ENCODE data around the gene TMEM167B.
"Not testable (repeated sequence)": the region's sequence is repeated elsewhere in the genome, so short reads cannot be mapped to it uniquely, and the experiment has no call there.

The TMEM167B gene

DNA sequence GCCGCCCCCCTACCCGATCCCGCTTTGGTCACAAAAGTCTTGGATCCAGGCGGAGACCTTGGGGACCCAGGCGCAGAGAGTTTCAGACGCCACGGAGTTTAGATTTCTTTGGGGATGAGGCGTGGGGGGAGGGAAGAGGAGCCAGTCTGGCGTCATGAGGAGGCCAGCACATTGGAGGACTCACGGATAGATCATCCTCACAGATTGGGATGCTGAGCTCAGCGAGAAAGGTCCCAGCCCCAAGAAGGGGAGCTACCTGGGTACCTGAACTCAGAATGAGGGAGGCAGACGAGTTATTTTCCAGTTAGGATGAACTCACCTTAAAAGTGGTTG is 23.7 kb downstream of the TMEM167B start:
- no peak for DNase-seq

DNA sequence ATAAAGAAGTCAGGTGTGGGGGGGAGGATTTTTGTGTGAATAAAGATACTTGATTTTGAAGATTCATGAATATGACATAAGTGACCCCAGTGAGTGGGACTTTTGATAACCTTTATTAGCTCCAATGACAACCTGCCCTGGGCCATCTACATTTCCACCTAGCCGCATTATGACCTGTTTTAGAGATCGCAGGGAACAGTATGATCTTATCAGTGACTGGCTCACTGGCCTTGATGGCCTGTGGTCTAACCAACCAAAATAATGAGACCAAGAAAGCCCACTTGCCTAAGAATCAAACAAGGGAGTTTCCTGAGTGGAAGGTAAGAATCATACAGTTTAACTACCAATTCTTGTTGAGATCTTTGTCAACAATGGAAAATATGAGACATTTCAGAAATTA is 25.1 kb downstream of the TMEM167B start:
- no peak for DNase-seq

DNA sequence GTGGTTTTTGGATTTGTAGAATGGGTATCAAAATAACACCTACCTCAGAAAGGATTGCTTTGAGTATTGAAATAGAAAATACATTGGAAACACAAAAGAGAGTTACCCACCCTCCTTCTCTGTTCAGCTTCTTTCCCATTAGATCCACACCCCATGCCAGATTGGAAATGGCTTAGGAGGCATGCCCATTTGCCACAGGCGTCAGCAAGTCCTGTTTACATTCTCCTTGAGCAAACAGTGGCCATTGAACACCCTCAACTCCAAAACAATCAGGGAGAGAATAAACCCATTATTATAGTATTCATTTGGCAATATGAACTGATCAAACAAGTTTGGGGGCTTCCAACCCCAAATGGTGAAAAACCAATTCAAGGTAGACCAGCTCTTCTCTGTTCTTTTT is 25.7 kb downstream of the TMEM167B start:
- DNase-seq = no peak

DNA sequence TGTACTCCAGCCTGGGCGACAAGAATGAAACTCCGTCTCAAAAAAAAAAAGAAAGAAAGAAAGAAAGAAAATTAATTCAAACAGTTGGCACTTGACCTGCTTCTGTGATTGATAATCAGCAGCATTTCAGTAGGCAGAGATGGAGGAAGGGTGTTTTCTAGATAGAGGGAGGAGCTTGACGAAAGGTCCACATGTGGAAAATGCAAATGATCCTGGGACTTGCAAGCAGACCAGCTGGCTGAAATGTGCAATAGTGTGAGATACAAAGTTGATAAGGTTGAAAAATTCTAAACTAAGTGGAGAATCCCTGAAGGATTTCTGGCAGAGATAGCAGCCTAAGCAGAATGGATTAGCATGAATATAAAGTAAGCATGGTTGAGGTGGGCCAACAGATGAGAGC is 27.5 kb downstream of the TMEM167B start:
- no peak for DNase-seq

DNA sequence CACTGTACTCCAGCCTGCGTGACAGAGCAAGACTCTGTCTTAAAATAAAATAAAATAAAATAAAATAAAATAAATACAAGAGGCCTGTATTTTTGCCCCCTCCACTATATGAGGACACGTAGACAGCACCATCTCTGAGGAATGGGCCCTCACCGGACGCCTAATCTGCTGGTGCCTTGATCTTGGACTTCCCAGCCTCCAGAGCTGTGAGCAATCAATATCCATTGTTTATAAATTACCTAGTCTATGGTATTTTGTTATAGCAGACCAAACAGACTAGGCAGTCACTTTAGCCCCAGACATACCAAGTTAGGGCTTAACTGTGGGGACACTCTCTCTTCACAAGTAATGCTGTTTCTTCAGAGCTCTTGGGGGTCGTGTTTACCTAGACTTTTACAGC is 29.8 kb downstream of the TMEM167B start:
- DNase-seq = no peak

DNA sequence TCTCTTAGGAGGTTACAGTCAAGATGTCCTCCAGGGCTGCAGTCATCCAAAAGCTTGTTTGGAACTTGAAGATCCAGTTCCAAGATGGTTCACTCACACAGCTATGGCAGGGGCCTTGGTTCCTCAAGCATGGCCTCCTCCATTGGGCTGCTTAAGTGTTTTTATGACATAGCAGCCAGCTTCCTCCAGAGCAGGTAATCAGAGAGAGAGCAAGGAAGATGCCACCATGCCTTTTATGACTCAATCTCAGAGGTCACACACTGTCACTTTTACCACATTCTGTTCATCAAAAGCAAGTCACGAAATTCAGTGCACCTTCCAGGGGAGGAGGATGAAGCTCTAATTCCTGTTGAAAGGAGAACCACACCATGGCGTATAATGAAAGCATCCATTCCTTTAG is 40.5 kb downstream of the TMEM167B start:
- no peak for DNase-seq

DNA sequence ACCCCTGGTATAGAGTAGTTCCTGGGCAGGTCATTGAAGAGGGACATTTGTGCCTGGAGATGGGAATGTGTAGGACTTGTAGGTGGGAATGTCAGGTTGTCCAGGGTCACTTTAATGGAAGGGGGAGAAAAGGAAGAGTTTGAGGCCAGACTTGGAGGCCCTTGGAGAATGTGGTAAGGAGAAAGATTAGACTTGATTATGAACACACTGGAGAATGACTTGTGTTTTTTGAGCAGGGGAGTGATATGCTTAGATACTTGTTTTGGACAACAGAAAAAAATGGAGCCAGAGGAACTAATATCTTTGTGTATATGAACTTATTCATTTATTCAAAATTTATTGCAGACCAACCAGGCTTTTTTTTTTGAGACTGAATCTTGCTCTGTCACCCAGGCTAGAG is 41.2 kb downstream of the TMEM167B start:
- DNase-seq = no peak

DNA sequence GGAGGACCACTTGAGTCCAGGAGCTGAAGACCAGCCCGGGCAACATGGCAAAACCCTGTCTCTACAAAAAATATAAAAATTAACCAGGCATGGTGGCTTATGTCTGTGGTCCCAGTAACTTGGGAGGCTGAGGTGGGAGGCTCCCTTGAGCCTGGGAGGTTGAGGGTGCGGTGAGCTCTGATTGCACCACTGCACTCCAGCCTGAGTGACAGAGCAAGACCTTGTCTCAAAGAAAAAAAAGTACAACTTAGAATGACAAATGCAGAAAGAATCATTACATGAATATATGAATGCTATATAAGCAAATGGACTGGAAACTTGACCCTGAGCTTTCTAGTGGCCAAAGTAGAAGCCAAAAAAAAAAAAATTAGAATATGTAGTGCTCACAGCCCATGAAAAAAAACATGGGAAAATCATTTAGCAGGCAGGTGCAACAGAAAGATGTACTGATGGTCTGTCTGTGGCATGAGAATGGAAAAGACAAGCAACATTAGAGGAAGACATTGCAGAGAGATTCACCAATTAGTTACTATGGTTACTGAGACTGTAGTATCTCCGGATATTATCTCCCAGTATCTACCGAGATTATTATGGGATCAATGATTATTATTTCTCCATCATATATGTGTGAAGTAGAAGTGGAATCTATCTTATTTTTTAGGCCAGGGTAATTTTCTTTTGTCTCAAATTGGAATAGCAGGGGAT is 42.6 kb downstream of the TMEM167B start:
- no peak for DNase-seq

DNA sequence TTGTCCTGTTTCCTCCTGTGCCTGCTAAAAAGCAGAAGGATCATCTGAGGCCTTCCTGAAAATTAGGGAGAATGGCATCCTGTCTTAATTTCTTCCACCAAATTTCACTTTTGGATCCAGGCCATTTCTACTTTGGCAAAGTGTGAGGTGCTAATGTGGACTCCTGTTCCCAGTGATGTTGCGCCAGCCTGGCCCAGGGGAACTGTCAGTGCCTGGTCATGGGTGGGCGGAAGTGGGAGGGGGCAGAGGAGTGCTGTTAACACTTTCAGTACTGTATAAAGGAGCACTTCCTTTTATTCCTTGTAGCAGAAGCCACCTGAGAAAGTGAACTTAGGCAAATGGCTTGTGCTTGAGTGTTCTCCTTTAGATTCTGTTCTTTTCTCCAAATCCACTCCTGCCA is 43.3 kb downstream of the TMEM167B start:
- DNase-seq = peak; percentile 52 to 71 (median 66)

DNA sequence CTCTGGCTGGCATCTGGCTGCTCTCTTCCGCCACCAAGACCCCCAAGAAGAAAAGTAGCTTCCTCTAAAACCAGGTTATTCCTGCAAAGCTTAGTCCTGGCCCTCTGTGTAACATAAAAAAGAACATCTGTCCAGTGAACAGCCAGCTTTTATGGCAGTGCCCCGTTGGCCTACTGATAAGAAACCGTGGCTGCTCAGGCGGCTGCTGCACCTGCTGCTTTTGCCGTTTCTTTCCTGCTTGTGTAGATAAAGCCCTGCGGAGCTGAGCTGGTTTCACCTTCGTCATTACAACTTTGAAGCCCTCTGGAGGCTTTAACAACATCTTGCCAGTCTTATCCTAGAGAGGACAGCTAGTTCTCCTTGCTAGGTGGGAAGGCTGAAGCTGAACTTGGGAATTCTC is 43.9 kb downstream of the TMEM167B start:
- DNase-seq = no peak

DNA sequence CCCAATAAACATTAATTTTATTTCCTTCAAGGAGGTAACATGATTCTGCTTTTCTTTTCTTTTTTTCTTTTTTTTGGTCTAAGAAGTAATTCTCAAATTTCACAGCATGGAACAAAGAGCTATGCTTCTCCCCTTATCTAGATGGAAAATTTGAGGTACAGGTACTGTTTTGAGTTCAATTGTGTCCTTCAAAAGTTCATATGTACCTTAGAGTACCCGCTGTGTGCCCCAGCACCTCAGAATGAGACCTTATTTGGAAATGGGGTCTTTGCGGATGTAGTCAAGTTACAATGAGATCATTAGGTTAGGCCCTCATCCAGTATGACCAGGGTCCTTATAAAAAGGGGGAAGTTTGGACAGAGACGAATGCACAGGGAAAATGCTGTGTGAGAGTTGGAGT is 45.4 kb downstream of the TMEM167B start:
- no peak for DNase-seq

DNA sequence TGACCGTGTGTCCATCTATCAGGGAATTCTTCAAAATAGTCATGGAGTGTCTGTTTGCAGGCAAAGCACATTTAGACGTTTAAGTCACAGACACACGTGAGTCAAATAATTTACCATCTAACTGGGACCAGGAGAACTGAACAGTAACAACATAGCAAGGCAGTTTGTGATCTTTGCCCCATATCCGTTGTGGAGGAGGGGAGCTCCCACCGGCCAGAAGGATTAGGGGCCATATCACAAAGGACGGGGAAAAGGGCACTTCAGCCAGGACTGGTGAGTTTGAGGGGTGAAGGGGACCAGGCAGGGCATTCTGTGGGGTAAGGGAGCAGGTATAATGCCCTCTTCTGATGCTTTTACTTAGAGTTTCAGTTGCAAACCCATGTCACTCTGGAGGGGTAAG is 46.2 kb downstream of the TMEM167B start:
- no peak for DNase-seq

DNA sequence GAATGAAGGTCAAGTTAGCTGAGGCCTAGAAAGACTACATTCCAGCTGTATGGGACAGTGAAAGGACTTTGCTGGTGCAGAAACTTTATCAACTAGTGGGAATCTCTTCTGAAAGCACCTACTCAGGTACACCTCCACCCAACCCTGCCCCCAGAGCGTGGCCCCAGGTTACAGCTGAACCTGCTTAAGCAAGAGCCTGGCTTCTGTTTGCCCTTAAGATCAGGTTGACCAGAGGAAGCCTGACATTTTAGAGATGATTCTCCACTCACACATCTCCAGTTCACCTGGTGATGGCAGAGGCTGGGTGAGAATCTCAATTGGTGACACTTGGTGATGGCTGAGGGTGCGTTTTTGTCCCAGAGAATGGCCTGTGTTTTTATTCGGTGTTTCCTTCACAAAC is 47.4 kb downstream of the TMEM167B start:
- DNase-seq = no peak

DNA sequence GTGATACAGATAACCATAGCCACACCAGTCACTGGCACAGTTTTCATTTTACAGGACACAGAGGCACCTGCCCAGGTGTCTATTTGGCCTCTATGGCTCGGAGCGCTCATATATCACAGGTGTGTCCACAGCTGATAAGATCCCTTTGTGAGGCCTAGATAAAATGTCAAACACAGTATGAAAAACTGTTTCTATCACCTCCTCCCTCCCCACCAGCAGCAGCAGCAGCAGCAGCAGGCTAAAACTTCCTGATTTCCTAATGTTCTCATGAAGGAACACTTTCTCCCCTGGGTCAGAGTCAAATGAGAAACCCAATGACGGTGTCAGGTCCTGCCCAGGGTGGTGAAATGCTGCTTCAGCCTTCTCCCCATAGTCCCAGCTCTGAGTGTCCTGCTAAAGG is 47.8 kb downstream of the TMEM167B start:
- DNase-seq = peak; percentile 60 to 66 (median 65)

DNA sequence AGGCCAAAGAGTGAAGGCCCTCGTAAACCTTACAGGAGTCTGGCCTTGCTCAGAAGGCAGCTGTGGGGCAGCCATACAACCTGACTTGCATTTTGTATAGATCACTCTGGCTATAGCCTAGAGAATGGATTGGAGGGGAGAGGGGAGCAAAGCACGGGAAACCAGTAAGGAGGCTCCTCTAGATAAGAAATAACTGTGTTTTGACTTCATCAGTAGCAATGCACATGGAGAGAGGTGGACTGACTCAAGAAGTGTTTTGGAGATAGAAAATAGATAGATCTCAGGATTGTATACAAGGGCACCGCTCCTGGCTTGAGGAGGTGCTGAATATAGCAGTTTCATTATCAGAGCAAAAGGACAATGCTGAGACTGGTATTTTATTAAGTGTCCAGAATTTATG is 49.8 kb downstream of the TMEM167B start:
- no peak for DNase-seq

DNA sequence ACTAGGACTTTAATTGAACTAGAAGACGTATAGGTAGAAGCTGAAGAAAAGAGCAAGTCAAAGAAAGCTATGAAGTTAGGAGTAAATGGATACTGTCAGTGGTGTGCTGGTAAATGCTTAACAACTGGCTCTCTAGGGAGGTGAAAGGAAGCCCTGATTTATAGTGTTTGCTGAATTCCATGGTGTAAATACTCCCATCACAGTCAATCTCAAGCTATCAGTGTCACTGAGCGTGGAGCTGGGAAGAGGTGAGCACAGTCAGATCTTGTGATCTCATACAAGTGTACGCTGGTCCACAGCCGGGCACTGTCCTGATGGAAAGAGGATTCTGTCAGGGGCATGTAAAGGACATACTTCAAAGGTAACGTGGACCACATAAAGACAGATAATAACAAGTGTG is 51.7 kb downstream of the TMEM167B start:
- no peak for DNase-seq

DNA sequence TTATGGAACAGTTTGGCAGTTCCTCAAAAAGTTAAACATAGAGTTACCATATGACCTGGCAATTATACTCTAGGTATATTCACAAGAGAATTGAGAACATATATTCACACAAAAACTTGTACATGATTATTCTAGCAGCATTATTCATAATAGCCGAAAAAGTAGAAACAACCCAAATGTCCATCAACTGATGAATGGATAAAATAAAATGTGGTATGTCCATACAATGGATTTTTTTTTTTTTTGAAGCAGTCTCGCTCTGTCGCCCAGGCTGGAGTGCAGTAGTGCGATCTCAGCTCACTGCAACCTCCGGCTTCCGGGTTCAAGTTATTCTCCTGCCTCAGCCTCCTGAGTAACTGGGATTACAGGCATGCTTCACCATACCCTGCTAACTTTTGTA is 52.2 kb downstream of the TMEM167B start:
- DNase-seq = not testable (repeated sequence)
